Measurements from ENCODE around the gene EPB41L4B.

DNA sequence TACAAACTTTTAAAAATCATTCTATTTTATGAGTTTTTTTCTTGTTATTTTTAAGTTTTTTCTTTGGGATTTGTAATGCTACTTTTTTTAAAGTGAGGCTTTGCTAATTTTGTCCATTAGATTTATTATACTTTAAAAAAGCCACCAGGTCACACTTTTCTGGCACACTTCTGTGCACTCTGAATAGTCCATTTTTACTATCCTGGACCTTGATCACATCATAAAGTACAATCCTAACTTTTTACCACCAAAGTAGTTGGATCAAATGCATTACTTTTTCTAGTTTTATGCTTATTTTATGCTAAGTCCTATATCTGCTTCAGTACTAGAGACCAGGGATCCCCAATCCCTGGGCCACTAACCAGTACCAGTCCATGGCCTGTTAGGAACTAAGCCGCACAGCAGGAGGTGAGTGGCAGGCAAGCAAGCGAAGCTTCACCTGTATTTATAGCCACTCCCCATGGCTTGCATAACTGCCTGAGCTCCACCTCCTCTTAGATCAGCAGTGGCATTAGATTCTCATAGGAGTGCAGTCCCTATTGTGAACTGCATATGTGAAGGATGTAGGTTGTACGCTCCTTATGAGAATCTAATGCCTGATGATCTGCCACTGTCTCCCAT lies 169.8 kb downstream of the EPB41L4B start:
- no peak for TF ChIP-seq SUZ12 (IDR thresholded peaks at IDR 0.05; ENCODE audit: low read depth, low read length)
- TF ChIP-seq, protein P1, sequence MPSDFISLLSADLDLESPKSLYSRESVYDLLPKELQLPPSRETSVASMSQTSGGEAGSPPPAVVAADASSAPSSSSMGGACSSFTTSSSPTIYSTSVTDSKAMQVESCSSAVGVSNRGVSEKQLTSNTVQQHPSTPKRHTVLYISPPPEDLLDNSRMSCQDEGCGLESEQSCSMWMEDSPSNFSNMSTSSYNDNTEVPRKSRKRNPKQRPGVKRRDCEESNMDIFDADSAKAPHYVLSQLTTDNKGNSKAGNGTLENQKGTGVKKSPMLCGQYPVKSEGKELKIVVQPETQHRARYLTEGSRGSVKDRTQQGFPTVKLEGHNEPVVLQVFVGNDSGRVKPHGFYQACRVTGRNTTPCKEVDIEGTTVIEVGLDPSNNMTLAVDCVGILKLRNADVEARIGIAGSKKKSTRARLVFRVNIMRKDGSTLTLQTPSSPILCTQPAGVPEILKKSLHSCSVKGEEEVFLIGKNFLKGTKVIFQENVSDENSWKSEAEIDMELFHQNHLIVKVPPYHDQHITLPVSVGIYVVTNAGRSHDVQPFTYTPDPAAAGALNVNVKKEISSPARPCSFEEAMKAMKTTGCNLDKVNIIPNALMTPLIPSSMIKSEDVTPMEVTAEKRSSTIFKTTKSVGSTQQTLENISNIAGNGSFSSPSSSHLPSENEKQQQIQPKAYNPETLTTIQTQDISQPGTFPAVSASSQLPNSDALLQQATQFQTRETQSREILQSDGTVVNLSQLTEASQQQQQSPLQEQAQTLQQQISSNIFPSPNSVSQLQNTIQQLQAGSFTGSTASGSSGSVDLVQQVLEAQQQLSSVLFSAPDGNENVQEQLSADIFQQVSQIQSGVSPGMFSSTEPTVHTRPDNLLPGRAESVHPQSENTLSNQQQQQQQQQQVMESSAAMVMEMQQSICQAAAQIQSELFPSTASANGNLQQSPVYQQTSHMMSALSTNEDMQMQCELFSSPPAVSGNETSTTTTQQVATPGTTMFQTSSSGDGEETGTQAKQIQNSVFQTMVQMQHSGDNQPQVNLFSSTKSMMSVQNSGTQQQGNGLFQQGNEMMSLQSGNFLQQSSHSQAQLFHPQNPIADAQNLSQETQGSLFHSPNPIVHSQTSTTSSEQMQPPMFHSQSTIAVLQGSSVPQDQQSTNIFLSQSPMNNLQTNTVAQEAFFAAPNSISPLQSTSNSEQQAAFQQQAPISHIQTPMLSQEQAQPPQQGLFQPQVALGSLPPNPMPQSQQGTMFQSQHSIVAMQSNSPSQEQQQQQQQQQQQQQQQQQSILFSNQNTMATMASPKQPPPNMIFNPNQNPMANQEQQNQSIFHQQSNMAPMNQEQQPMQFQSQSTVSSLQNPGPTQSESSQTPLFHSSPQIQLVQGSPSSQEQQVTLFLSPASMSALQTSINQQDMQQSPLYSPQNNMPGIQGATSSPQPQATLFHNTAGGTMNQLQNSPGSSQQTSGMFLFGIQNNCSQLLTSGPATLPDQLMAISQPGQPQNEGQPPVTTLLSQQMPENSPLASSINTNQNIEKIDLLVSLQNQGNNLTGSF (CRISPR knock-in tag; IDR thresholded peaks at IDR 0.05) = no peak
- TF ChIP-seq, protein P2, sequence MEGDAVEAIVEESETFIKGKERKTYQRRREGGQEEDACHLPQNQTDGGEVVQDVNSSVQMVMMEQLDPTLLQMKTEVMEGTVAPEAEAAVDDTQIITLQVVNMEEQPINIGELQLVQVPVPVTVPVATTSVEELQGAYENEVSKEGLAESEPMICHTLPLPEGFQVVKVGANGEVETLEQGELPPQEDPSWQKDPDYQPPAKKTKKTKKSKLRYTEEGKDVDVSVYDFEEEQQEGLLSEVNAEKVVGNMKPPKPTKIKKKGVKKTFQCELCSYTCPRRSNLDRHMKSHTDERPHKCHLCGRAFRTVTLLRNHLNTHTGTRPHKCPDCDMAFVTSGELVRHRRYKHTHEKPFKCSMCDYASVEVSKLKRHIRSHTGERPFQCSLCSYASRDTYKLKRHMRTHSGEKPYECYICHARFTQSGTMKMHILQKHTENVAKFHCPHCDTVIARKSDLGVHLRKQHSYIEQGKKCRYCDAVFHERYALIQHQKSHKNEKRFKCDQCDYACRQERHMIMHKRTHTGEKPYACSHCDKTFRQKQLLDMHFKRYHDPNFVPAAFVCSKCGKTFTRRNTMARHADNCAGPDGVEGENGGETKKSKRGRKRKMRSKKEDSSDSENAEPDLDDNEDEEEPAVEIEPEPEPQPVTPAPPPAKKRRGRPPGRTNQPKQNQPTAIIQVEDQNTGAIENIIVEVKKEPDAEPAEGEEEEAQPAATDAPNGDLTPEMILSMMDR (CRISPR knock-in tag; IDR thresholded peaks at IDR 0.05) = no peak
- no peak for TF ChIP-seq POLR2A (IDR thresholded peaks at IDR 0.05; ENCODE audit: insufficient read depth in 1 of 2, low read depth in 2 of 2, low read length in 2 of 2)
- TF ChIP-seq HIVEP1 (CRISPR knock-in tag; IDR thresholded peaks at IDR 0.05) = no peak
- no peak for TF ChIP-seq GLI4 (CRISPR knock-in tag; IDR thresholded peaks at IDR 0.05; ENCODE audit: borderline replicate concordance)
- TF ChIP-seq SMAD1 (CRISPR knock-in tag; IDR thresholded peaks at IDR 0.05; ENCODE audit: borderline replicate concordance, low read depth) = no peak

Measured in HepG2 (cell line).